Measurements from ENCODE around the gene TRAPPC10. TPM values are rescaled to one million over a fixed set of nuclear protein-coding genes. Genes with fewer than 3 reads are reported as not detected.

The TRAPPC10 gene
- total RNA-seq = 10 to 100 TPM; 26.0 to 40.3 (median 30.9) TPM

- TF ChIP-seq CTCF (IDR thresholded peaks at IDR 0.05; ENCODE audit: low read depth) = no peak
Observed at GRCh38 chr21:44011579-44012473, at the start of gene TRAPPC10. Gene TRAPPC10 (plus strand): TSS chr21:44012309. CDS start chr21:44012494, 185 bp downstream.

- no peak for TF ChIP-seq CTCF (IDR thresholded peaks at IDR 0.05; ENCODE audit: low read depth)
Observed at GRCh38 chr21:43965911-43966585, 46.1 kb upstream of the TRAPPC10 start.

GRCh38 chr21:43966946-43967512, 45.1 kb upstream of the TRAPPC10 start:
- TF ChIP-seq CTCF (IDR thresholded peaks at IDR 0.05; ENCODE audit: low read depth) = no peak

GRCh38 chr21:43967981-43968380, 44.1 kb upstream of the TRAPPC10 start:
- no peak for TF ChIP-seq CTCF (IDR thresholded peaks at IDR 0.05; ENCODE audit: low read depth)

GRCh38 chr21:43968410-43969114, 43.5 kb upstream of the TRAPPC10 start:
- TF ChIP-seq CTCF (IDR thresholded peaks at IDR 0.05; ENCODE audit: low read depth) = no peak

GRCh38 chr21:43969115-43969444, 43.0 kb upstream of the TRAPPC10 start:
- TF ChIP-seq CTCF (IDR thresholded peaks at IDR 0.05; ENCODE audit: low read depth) = no peak

All from subcutaneous adipose tissue (tissue), 4 donors.